IMR-90 (cell line): Measurements from ENCODE around the gene MCUR1. TPM values are rescaled to one million over a fixed set of nuclear protein-coding genes. Genes with fewer than 3 reads are reported as not detected.

ENCODE experiments used
- ATAC-seq: fragments of 200-7000 bp; cut with Tn5 transposase; 2 replicates; pipeline ENCODE4 v1.9.1; 2020; ENCODE audit warnings: low read depth, mild to moderate bottlenecking, moderate library complexity
- BruUV-seq: library from RNA; stranded (reverse); fragments of 400-500 nt; replicated peaks from 2 replicates; lab custom pipeline; 2021; lab: Mats Ljungman, UMichigan
- CTCF ChIA-PET: fragments of 300-600 bp; formaldehyde crosslinking; extraction: SDS; loops from one replicate; lab custom pipeline; 2021; ENCODE audit warnings: antibody characterized with exemption; lab: Yijun Ruan, JAX
- POLR2A ChIA-PET: fragments of 300-600 bp; sonication (Branson Sonifier 250); formaldehyde crosslinking; loops from one replicate; lab custom pipeline; 2022; ENCODE audit warnings: antibody characterized with exemption; ENCODE audit not compliant: unreplicated experiment; lab: Charles Lee
- DNase-seq: peaks from one replicate; pipeline ENCODE4 v3.0.0; 2013
- H2AFZ ChIP-seq: replicated peaks from 2 replicates; pipeline ENCODE3; 2013; ENCODE audit warnings: low read length, mild to moderate bottlenecking; ENCODE audit not compliant: poor library complexity
- H2AK5ac ChIP-seq: 2 replicates; pipeline ENCODE4 v1.6.1; 2013; ENCODE audit warnings: low read depth, low read length, inconsistent platforms
- H2AK9ac ChIP-seq: replicated peaks from 2 replicates; pipeline ENCODE3; 2013; ENCODE audit warnings: mild to moderate bottlenecking, low read depth, low read length, moderate library complexity; ENCODE audit not compliant: poor library complexity
- H2BK120ac ChIP-seq: 2 replicates; pipeline ENCODE4 v1.6.1; 2013; ENCODE audit warnings: low read depth, low read length, inconsistent platforms
- H2BK15ac ChIP-seq: 3 replicates; pipeline ENCODE4 v1.6.1; 2013; ENCODE audit warnings: low read depth, low read length, inconsistent platforms
- H2BK20ac ChIP-seq: 2 replicates; pipeline ENCODE4 v1.6.1; 2013; ENCODE audit warnings: low read depth, mild to moderate bottlenecking, inconsistent platforms, low read length, moderate library complexity
- H2BK5ac ChIP-seq: 2 replicates; pipeline ENCODE4 v1.6.1; 2013; ENCODE audit warnings: mild to moderate bottlenecking, low read depth, low read length, inconsistent platforms; ENCODE audit not compliant: poor library complexity, severe bottlenecking
- H3K14ac ChIP-seq: replicated peaks from 2 replicates; pipeline ENCODE4 v1.6.1; 2013; ENCODE audit warnings: low read depth, low read length, inconsistent platforms
- H3K18ac ChIP-seq: 2 replicates; pipeline ENCODE4 v1.6.1; 2013; ENCODE audit warnings: low read depth, low read length, control low read depth
- H3K23ac ChIP-seq: 2 replicates; pipeline ENCODE4 v1.6.1; 2013; ENCODE audit warnings: low read depth, low read length, inconsistent platforms
- H3K27ac ChIP-seq: 2 replicates; pipeline ENCODE4 v1.5.1; 2013; ENCODE audit warnings: mild to moderate bottlenecking, control low read depth, low read length; ENCODE audit not compliant: insufficient read depth
- H3K27me3 ChIP-seq: 2 replicates; pipeline ENCODE4 v1.6.1; 2013; ENCODE audit warnings: low read length; ENCODE audit not compliant: control insufficient read depth, insufficient read depth
- H3K36me3 ChIP-seq: 2 replicates; pipeline ENCODE4 v1.6.1; 2013; ENCODE audit warnings: low read length, mixed read lengths; ENCODE audit not compliant: control insufficient read depth, insufficient read depth
- H3K4ac ChIP-seq: 2 replicates; pipeline ENCODE4 v1.6.1; 2013; ENCODE audit warnings: low read depth, low read length, inconsistent platforms
- H3K4me1 ChIP-seq: 2 replicates; pipeline ENCODE4 v1.6.1; 2013; ENCODE audit warnings: low read length, mixed read lengths; ENCODE audit not compliant: control insufficient read depth, insufficient read depth
- H3K4me2 ChIP-seq: 2 replicates; pipeline ENCODE4 v1.6.1; 2013; ENCODE audit warnings: low read depth, mild to moderate bottlenecking, control low read depth, low read length, moderate library complexity
- H3K4me3 ChIP-seq: 2 replicates; pipeline ENCODE4 v1.5.1; 2013; ENCODE audit warnings: low read depth, mild to moderate bottlenecking, control low read depth, low read length, moderate library complexity; ENCODE audit not compliant: insufficient read depth
- H3K56ac ChIP-seq: 2 replicates; pipeline ENCODE4 v1.6.1; 2013; ENCODE audit warnings: low read length, inconsistent platforms; ENCODE audit not compliant: insufficient read depth; ENCODE audit errors: extremely low read depth
- H3K79me1 ChIP-seq, 2 experiments: 2 replicates each; pipeline ENCODE4 v1.6.1; 2013; ENCODE audit warnings: low read length in 2 of 2, inconsistent platforms in 1 of 2, low read depth in 1 of 2
- H3K9ac ChIP-seq: 2 replicates; pipeline ENCODE4 v1.6.1; 2013; ENCODE audit warnings: low read depth, low read length, control low read depth
- H3K9me1 ChIP-seq: 2 replicates; pipeline ENCODE4 v1.6.1; 2013; ENCODE audit warnings: low read length, inconsistent platforms; ENCODE audit not compliant: insufficient read depth
- H3K9me3 ChIP-seq: 2 replicates; pipeline ENCODE4 v1.6.1; 2013; ENCODE audit warnings: low read length; ENCODE audit not compliant: control insufficient read depth, insufficient read depth
- H4K20me1 ChIP-seq: 2 replicates; pipeline ENCODE4 v1.6.1; 2013; ENCODE audit warnings: low read length, inconsistent platforms; ENCODE audit not compliant: insufficient read depth
- H4K5ac ChIP-seq: 2 replicates; pipeline ENCODE4 v1.6.1; 2013; ENCODE audit warnings: mild to moderate bottlenecking, low read depth, low read length, control low read depth
- H4K8ac ChIP-seq, 2 experiments: 2 replicates each; pipeline ENCODE4 v1.6.1; 2013; ENCODE audit warnings: low read depth in 2 of 2, low read length in 2 of 2, control low read depth in 1 of 2, inconsistent platforms in 1 of 2
- H4K91ac ChIP-seq: 2 replicates; pipeline ENCODE4 v1.6.1; 2013; ENCODE audit warnings: low read depth, low read length, inconsistent platforms; ENCODE audit not compliant: insufficient read depth
- BHLHE40 ChIP-seq: fragments of 150-350 bp; IDR thresholded peaks from 2 replicates; pipeline ENCODE4 v1.6.1; 2016; ENCODE audit warnings: mild to moderate bottlenecking, low read depth, low read length
- CEBPB ChIP-seq: IDR thresholded peaks from 2 replicates; pipeline ENCODE4 v1.6.1; 2012; ENCODE audit warnings: low read depth, low read length, improper control_type of control experiment
- CHD1 ChIP-seq: IDR thresholded peaks from 2 replicates; pipeline ENCODE4 v1.6.1; 2012; ENCODE audit warnings: low read depth, low read length, improper control_type of control experiment
- FOS ChIP-seq: fragments of 150-350 bp; IDR thresholded peaks from 2 replicates; pipeline ENCODE4 v1.6.1; 2016; ENCODE audit warnings: low read depth, low read length
- MAZ ChIP-seq: IDR thresholded peaks from 2 replicates; pipeline ENCODE4 v1.6.1; 2012; ENCODE audit warnings: low read depth, mild to moderate bottlenecking, low read length, improper control_type of control experiment, moderate library complexity, borderline replicate concordance
- MXI1 ChIP-seq: IDR thresholded peaks from 2 replicates; pipeline ENCODE4 v1.6.1; 2012; ENCODE audit warnings: low read depth, mild to moderate bottlenecking, low read length, moderate library complexity, borderline replicate concordance
- NFE2L2 ChIP-seq: fragments of 150-350 bp; IDR thresholded peaks from 2 replicates; pipeline ENCODE4 v1.6.1; 2016; ENCODE audit warnings: low read depth, mild to moderate bottlenecking, low read length
- POLR2A ChIP-seq: IDR thresholded peaks from 2 replicates; pipeline ENCODE4 v1.6.1; 2012; ENCODE audit warnings: mild to moderate bottlenecking, low read depth, low read length
- RAD21 ChIP-seq: IDR thresholded peaks from 2 replicates; pipeline ENCODE4 v1.6.1; 2012; ENCODE audit warnings: low read length, improper control_type of control experiment
- RCOR1 ChIP-seq: IDR thresholded peaks from 2 replicates; pipeline ENCODE4 v1.6.1; 2012; ENCODE audit warnings: mild to moderate bottlenecking, low read length, improper control_type of control experiment; ENCODE audit not compliant: insufficient replicate concordance
- RFX5 ChIP-seq: IDR thresholded peaks from 2 replicates; pipeline ENCODE4 v1.8.0; 2012; ENCODE audit warnings: low read depth, mild to moderate bottlenecking, low read length, moderate library complexity
- SMC3 ChIP-seq: fragments of 150-350 bp; IDR thresholded peaks from 2 replicates; pipeline ENCODE4 v1.6.1; 2016; ENCODE audit warnings: low read depth, mild to moderate bottlenecking, antibody characterized with exemption, low read length, moderate library complexity
- WGBS, 2 experiments: methylation state at CpG; one replicate each; pipeline versions ENCODE4 v1.1.5 to v1.1.7; 2013; ENCODE audit warnings: missing lambda C conversion rate in 2 of 2; ENCODE audit not compliant: insufficient read length in 1 of 2; ENCODE audit errors: extremely low coverage in 2 of 2; 5-methylcytosine and 5-hydroxymethylcytosine counted together
- dilution Hi-C: fragments of 300-500 bp; cut with HindIII; formaldehyde crosslinking; loops from one replicate; pipeline ENCODE4 v1.14.3; 2018; ENCODE audit warnings: low sequenced_read_pairs; ENCODE audit not compliant: unreplicated experiment
- in situ Hi-C: fragments of 300-500 bp; cut with MboI; formaldehyde crosslinking; loops from 3 replicates; pipeline ENCODE4 v1.14.3; 2019; ENCODE audit warnings: low sequenced_read_pairs, inconsistent platforms, mixed read lengths
- intact Hi-C: fragments of 100-400 bp; cut with micrococcal nuclease; formaldehyde crosslinking; loops from 2 replicates; pipeline ENCODE4 v1.10.0; 2022
- polyA plus RNA-seq, 3 experiments: library from polyadenylated mRNA; depleted of rRNA; stranded (reverse); fragments of >200 nt; gene quantifications; 2 replicates each; pipeline ENCODE4 v1.2.3, GENCODE V29; 2012; ENCODE audit warnings: low replicate concordance in 1 of 3
- total RNA-seq: library from RNA; depleted of rRNA; stranded (reverse); fragments of >200 nt; gene quantifications from 2 replicates; pipeline ENCODE4 v1.2.3, GENCODE V29; 2012
- TF ChIP-seq, protein P1 (sequence below): fragments of 150-350 bp; IDR thresholded peaks from 2 replicates; pipeline ENCODE4 v1.6.1; 2016; ENCODE audit warnings: low read depth, mild to moderate bottlenecking, low read length, moderate library complexity, borderline replicate concordance
- TF ChIP-seq, protein P2 (sequence below): conservative IDR thresholded peaks from 2 replicates; pipeline ENCODE4 v1.5.1; 2012; ENCODE audit warnings: mild to moderate bottlenecking, low read depth, low read length, improper control_type of control experiment

The MCUR1 gene
- total and polyA plus RNA-seq, 2 of the 4 experiments (the other 2 are of a cell fraction): 4.1 to 6.5 TPM

DNA sequence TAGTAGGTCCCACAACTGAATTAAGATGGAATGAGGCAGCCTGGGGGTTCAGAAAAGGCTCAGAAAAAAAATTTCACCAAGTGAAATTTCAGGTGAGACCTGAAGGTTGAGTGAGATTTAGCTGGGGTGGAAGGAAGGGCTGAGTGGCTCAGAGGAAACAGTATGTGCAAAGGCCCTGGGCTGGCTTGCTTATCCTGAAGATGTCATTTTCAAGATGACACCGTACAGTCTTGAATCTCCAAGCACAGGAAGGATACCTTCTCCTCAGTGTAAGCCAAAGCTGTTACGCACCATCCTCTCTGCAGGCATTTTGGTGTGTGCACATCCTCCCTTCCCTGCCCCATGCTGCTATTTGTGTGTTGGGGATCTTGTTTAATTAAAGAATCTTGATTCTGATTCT lies 59.7 kb downstream of the MCUR1 start:
- CTCF ChIA-PET: no interaction called here
- H2AK5ac ChIP-seq: no peak overlapping the region
- no peak overlapping the region for H3K18ac ChIP-seq
- no peak overlapping the region for H2BK15ac ChIP-seq
- no peak overlapping the region for H2BK20ac ChIP-seq
- no peaks in the 10 kb centered on the region for H4K20me1 ChIP-seq
- in situ Hi-C loops: no loop called here
- TF ChIP-seq RAD21: no peak
- TF ChIP-seq RFX5: no peak
- TF ChIP-seq, protein P1, sequence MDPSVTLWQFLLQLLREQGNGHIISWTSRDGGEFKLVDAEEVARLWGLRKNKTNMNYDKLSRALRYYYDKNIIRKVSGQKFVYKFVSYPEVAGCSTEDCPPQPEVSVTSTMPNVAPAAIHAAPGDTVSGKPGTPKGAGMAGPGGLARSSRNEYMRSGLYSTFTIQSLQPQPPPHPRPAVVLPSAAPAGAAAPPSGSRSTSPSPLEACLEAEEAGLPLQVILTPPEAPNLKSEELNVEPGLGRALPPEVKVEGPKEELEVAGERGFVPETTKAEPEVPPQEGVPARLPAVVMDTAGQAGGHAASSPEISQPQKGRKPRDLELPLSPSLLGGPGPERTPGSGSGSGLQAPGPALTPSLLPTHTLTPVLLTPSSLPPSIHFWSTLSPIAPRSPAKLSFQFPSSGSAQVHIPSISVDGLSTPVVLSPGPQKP: no peak
- no peak for TF ChIP-seq CEBPB
- TF ChIP-seq, protein P2, sequence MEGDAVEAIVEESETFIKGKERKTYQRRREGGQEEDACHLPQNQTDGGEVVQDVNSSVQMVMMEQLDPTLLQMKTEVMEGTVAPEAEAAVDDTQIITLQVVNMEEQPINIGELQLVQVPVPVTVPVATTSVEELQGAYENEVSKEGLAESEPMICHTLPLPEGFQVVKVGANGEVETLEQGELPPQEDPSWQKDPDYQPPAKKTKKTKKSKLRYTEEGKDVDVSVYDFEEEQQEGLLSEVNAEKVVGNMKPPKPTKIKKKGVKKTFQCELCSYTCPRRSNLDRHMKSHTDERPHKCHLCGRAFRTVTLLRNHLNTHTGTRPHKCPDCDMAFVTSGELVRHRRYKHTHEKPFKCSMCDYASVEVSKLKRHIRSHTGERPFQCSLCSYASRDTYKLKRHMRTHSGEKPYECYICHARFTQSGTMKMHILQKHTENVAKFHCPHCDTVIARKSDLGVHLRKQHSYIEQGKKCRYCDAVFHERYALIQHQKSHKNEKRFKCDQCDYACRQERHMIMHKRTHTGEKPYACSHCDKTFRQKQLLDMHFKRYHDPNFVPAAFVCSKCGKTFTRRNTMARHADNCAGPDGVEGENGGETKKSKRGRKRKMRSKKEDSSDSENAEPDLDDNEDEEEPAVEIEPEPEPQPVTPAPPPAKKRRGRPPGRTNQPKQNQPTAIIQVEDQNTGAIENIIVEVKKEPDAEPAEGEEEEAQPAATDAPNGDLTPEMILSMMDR: no peak
- TF ChIP-seq MAZ: no peak
- TF ChIP-seq FOS: no peak
- no peak for TF ChIP-seq SMC3
- no peak for TF ChIP-seq BHLHE40
- TF ChIP-seq CHD1: no peak
- no peak for TF ChIP-seq RCOR1
- no peak for TF ChIP-seq POLR2A
- no peak for TF ChIP-seq NFE2L2
- no peak for TF ChIP-seq MXI1
- no peaks in the 10 kb centered on the region for H3K9me1 ChIP-seq
- no peak overlapping the region for H3K23ac ChIP-seq
- no peaks in the 10 kb centered on the region for H3K9me3 ChIP-seq
- dilution Hi-C loops: no loop called here
- no peak overlapping the region for H3K56ac ChIP-seq
- no peak overlapping the region for H4K91ac ChIP-seq
- no peak overlapping the region for H4K5ac ChIP-seq
- no peak for ATAC-seq
- BruUV-seq: no TSS peak
- H3K4me2 ChIP-seq: no peak overlapping the region
- H3K4me3 ChIP-seq: no peak overlapping the region
- no peaks in the 10 kb centered on the region for H3K36me3 ChIP-seq
- peak overlapping the region; percentile 19 for H2AK9ac ChIP-seq
- intact Hi-C loops: no loop called here
- H3K4me1 ChIP-seq: no peaks in the 10 kb centered on the region
- H3K9ac ChIP-seq: no peak overlapping the region
- no peak overlapping the region for H4K8ac ChIP-seq
- no peak for DNase-seq
- POLR2A ChIA-PET: no interaction called here
- H3K79me1 ChIP-seq: no peaks in the 10 kb centered on the region
- H3K27me3 ChIP-seq: peaks cover 2% of the 10 kb centered on the region; the same call in 1 of the 2 replicates
- H2AFZ ChIP-seq: no peak overlapping the region
- WGBS, 2 experiments: no CpG with 5 or more reads among the region's 2 CpGs
- no peak overlapping the region for H2BK120ac ChIP-seq
- no peak overlapping the region for H2BK5ac ChIP-seq
- no peak overlapping the region for H3K14ac ChIP-seq
- H3K4ac ChIP-seq: no peak overlapping the region
- H3K27ac ChIP-seq: no peak overlapping the region
